Natural killer cell (primary cell): ENCODE measurements around the gene LGSN. TPM values are rescaled to one million over a fixed set of nuclear protein-coding genes. Genes with fewer than 3 reads are reported as not detected.

Experiments
- ATAC-seq, 3 donors: fragments of 150-1000 bp in 2 of 3; fragments of 200-7000 bp in 1 of 3; cut with Tn5 transposase; 1 replicate in 1 of 3; 2 replicates in 2 of 3; pipeline ENCODE4 v1.10.0; 2021; ENCODE audit warnings: mild to moderate bottlenecking in 2 of 3, moderate library complexity in 2 of 3
- DNase-seq, 2 donors: peaks; one replicate each; pipeline versions ENCODE4 v3.0.0 to v3.0.0-alpha.2; 2013 to 2021; ENCODE audit warnings: mixed read lengths in 1 of 2
- H3K27ac ChIP-seq: one replicate; pipeline ENCODE4 v1.5.1; 2013; ENCODE audit warnings: mild to moderate bottlenecking, low read length
- H3K27me3 ChIP-seq: one replicate; pipeline ENCODE4 v1.6.1; 2013; ENCODE audit warnings: low read length; ENCODE audit not compliant: control insufficient read depth, insufficient read depth
- H3K36me3 ChIP-seq: one replicate; pipeline ENCODE4 v1.6.1; 2013; ENCODE audit warnings: low read length; ENCODE audit not compliant: control insufficient read depth, insufficient read depth
- H3K4me1 ChIP-seq: one replicate; pipeline ENCODE4 v1.6.1; 2013; ENCODE audit warnings: low read length; ENCODE audit not compliant: control insufficient read depth, insufficient read depth
- H3K4me3 ChIP-seq: one replicate; pipeline ENCODE4 v1.5.1; 2013; ENCODE audit warnings: low read length
- H3K9me3 ChIP-seq: one replicate; pipeline ENCODE4 v1.6.1; 2013; ENCODE audit warnings: low read length; ENCODE audit not compliant: control insufficient read depth, insufficient read depth
- H3K27ac Mint-ChIP-seq, 2 donors: one replicate each; pipeline ENCODE4 v1.8.0; 2022; ENCODE audit warnings: mild to moderate bottlenecking in 2 of 2, mixed read lengths in 2 of 2, moderate library complexity in 1 of 2
- H3K27me3 Mint-ChIP-seq, 2 donors: one replicate each; pipeline ENCODE4 v1.8.0; 2022; ENCODE audit warnings: low read depth in 2 of 2, mixed read lengths in 2 of 2
- H3K36me3 Mint-ChIP-seq: one replicate; pipeline ENCODE4 v1.8.0; 2022; ENCODE audit warnings: mixed read lengths
- H3K4me1 Mint-ChIP-seq, 2 donors: one replicate each; pipeline ENCODE4 v1.8.0; 2022; ENCODE audit warnings: mixed read lengths in 2 of 2
- H3K4me3 Mint-ChIP-seq: one replicate; pipeline ENCODE4 v1.8.0; 2022; ENCODE audit warnings: mild to moderate bottlenecking, moderate library complexity, mixed read lengths
- H3K9me3 Mint-ChIP-seq, 2 donors: one replicate each; pipeline ENCODE4 v1.8.0; 2022; ENCODE audit warnings: mixed read lengths in 2 of 2
- CTCF ChIP-seq: fragments of 200-600 bp; IDR thresholded peaks from one replicate; pipeline ENCODE4 v1.8.0; 2022; ENCODE audit warnings: antibody characterized with exemption
- WGBS: methylation state at CpG from one replicate; pipeline ENCODE4 v1.1.7; 2013; ENCODE audit warnings: missing lambda C conversion rate; ENCODE audit not compliant: insufficient coverage; 5-methylcytosine and 5-hydroxymethylcytosine counted together
- intact Hi-C: fragments of 100-400 bp; cut with micrococcal nuclease; formaldehyde crosslinking; loops from one replicate; pipeline ENCODE4 v1.14.2; 2022
- total RNA-seq, 4 donors: library from RNA; stranded (reverse); fragments of 120-200 nt in 1 of 4; gene quantifications; one replicate each; pipeline versions ENCODE4 v1.2.3 to v1.2.4, GENCODE V29; 2013 to 2022

The LGSN gene
- total RNA-seq, 3 donors from 2014 or later (not counting 1 experiment from before 2014, with no cell fraction given), result not detected

- no peaks in the 10 kb centered on the region for H3K27me3 ChIP-seq
- H3K9me3 ChIP-seq, result no peaks in the 10 kb centered on the region
- H3K4me1 ChIP-seq, result no peaks in the 10 kb centered on the region
- DNase-seq, result no peak
- ATAC-seq, result no peak
- H3K27me3 Mint-ChIP-seq, result peaks cover 0 to 3% of the 10 kb centered on the region in 2 donors
- TF ChIP-seq CTCF, result no peak
- no peak overlapping the region for H3K4me3 Mint-ChIP-seq
- intact Hi-C loops, result no loop called here
- H3K27ac ChIP-seq, result no peak overlapping the region
- H3K36me3 ChIP-seq, result no peaks in the 10 kb centered on the region
- H3K36me3 Mint-ChIP-seq, result no peaks in the 10 kb centered on the region
- no peak overlapping the region for H3K4me3 ChIP-seq
- peaks cover 2 to 3% of the 10 kb centered on the region in 2 donors for H3K9me3 Mint-ChIP-seq
- no peaks in the 10 kb centered on the region for H3K4me1 Mint-ChIP-seq
- no peak overlapping the region for H3K27ac Mint-ChIP-seq
- WGBS, result 93% methylated on average over 6 of the region's 6 CpGs
Observed at GRCh38 chr6:63290492-63291058, 29.2 kb downstream of the LGSN start.

- DNase-seq (no peak), ATAC-seq (no peak)
- intact Hi-C loops, result no loop called here
- Mint-ChIP-seq H3K27ac (no peak overlapping the region), H3K27me3 (peaks cover 0 to under 1% of the 10 kb centered on the region in 2 donors), H3K9me3 (peaks cover 0 to under 1% of the 10 kb centered on the region in 2 donors), H3K4me1 (no peaks in the 10 kb centered on the region), H3K4me3 (no peak overlapping the region), H3K36me3 (no peaks in the 10 kb centered on the region)
- no peaks in the 10 kb centered on the region for H3K27me3 ChIP-seq
- H3K4me1 ChIP-seq, result no peaks in the 10 kb centered on the region
- TF ChIP-seq CTCF, result no peak
- H3K4me3 ChIP-seq, result no peak overlapping the region
- no peaks in the 10 kb centered on the region for H3K9me3 ChIP-seq
- WGBS, result 91% methylated on average over 4 of the region's 4 CpGs
- no peaks in the 10 kb centered on the region for H3K36me3 ChIP-seq
- no peak overlapping the region for H3K27ac ChIP-seq
Observed at GRCh38 chr6:63289269-63289872, 30.4 kb downstream of the LGSN start.

- peaks cover 0 to 4% of the 10 kb centered on the region in 2 donors for H3K9me3 Mint-ChIP-seq
- Histone ChIP-seq H3K27ac (no peak overlapping the region), H3K4me3 (no peak overlapping the region), H3K9me3 (no peaks in the 10 kb centered on the region), H3K36me3 (no peaks in the 10 kb centered on the region), H3K4me1 (no peaks in the 10 kb centered on the region), H3K27me3 (no peaks in the 10 kb centered on the region)
- intact Hi-C loops, result no loop called here
- no peaks in the 10 kb centered on the region for H3K27me3 Mint-ChIP-seq
- 95% methylated on average over 3 of the region's 3 CpGs for WGBS
- no peak overlapping the region for H3K4me3 Mint-ChIP-seq
- no peak overlapping the region for H3K27ac Mint-ChIP-seq
- H3K4me1 Mint-ChIP-seq, result no peaks in the 10 kb centered on the region
- DNase-seq (no peak), ATAC-seq (no peak)
- TF ChIP-seq CTCF, result no peak
- peaks cover 6% of the 10 kb centered on the region for H3K36me3 Mint-ChIP-seq
Observed at GRCh38 chr6:63280639-63281180, 39.1 kb downstream of the LGSN start.

- Mint-ChIP-seq H3K9me3 (peaks cover 0 to 5% of the 10 kb centered on the region in 2 donors), H3K4me3 (no peak overlapping the region), H3K4me1 (no peaks in the 10 kb centered on the region), H3K27ac (no peak overlapping the region), H3K36me3 (peaks cover 6% of the 10 kb centered on the region), H3K27me3 (no peaks in the 10 kb centered on the region)
- TF ChIP-seq CTCF, result no peak
- Histone ChIP-seq H3K4me1 (no peaks in the 10 kb centered on the region), H3K4me3 (no peak overlapping the region), H3K9me3 (no peaks in the 10 kb centered on the region), H3K27ac (no peak overlapping the region), H3K36me3 (no peaks in the 10 kb centered on the region), H3K27me3 (no peaks in the 10 kb centered on the region)
- DNase-seq (no peak), ATAC-seq (no peak)
- intact Hi-C loops, result no loop called here
Observed at GRCh38 chr6:63278916-63279315, 40.9 kb downstream of the LGSN start.
